ENCODE data around the gene RAD1.
"Not testable (repeated sequence)": the region's sequence is repeated elsewhere in the genome, so short reads cannot be mapped to it uniquely, and the experiment has no call there.

RAD1 gene, protein sequence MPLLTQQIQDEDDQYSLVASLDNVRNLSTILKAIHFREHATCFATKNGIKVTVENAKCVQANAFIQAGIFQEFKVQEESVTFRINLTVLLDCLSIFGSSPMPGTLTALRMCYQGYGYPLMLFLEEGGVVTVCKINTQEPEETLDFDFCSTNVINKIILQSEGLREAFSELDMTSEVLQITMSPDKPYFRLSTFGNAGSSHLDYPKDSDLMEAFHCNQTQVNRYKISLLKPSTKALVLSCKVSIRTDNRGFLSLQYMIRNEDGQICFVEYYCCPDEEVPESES

DNA sequence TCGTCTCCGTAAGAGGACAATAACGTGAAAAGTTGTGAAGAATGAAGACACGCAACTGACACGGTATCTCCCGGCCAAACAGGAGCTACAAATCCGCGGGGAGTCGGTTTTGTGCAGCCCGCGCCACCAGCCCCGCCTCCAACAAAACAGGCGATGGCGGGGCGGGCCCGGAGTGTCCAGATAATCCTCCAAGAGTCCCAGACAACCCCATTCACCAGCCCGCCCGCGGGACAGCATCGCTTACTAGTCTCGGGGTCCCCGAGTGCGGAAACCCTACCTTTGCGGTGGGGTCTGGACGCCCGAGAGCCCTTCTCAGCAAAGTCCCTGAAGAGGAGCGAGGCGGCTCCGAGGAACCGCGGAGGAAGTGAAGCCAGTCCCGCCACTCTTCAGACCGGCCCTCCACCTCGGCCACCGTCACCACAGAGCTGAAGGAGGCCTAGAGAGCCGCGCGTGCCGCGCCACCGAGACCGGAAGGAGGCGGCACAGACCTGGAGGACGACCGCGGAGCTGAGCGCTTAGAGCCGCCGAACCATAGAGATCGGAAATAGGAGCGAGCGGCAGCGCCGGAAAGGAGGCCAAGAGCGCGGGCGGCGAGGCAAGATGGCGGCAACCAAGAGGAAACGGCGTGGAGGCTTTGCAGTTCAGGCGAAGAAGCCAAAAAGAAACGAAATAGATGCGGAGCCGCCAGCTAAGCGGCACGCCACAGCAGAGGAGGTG is at the start of gene RAD1, which contains the start of gene BRIX1:
RAD1 (minus strand) TSS at position 366 of the 717 bp plus-strand sequence. CDS start 612 bp downstream, outside the sequence.
BRIX1 (plus strand) TSS at position 573 of the 717 bp plus-strand sequence; CDS start at position 601, 28 bp downstream.
- peak; percentile 99 for DNase-seq (ENCODE audit: low spot score)

DNA sequence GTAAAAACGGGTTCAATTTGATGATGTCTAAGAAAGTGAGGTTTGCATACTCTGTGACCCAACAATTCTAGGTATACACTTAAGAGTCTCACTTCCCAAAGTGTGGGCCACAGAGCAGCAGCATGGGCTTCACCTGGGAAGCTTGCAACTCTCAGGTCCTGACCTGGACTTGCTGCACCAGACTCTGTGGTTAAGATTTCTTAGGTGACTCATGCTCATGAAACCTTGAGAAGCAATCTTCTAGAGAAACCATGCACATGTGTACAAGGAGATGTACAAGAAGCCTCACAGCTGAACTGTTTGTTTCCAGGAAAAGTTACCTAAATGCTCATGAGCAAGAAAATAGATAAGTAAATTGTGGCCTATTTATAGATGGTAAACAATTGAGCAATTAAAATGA is 44.0 kb upstream of the RAD1 start:
- peak; percentile 53 for DNase-seq (ENCODE audit: low spot score)

DNA sequence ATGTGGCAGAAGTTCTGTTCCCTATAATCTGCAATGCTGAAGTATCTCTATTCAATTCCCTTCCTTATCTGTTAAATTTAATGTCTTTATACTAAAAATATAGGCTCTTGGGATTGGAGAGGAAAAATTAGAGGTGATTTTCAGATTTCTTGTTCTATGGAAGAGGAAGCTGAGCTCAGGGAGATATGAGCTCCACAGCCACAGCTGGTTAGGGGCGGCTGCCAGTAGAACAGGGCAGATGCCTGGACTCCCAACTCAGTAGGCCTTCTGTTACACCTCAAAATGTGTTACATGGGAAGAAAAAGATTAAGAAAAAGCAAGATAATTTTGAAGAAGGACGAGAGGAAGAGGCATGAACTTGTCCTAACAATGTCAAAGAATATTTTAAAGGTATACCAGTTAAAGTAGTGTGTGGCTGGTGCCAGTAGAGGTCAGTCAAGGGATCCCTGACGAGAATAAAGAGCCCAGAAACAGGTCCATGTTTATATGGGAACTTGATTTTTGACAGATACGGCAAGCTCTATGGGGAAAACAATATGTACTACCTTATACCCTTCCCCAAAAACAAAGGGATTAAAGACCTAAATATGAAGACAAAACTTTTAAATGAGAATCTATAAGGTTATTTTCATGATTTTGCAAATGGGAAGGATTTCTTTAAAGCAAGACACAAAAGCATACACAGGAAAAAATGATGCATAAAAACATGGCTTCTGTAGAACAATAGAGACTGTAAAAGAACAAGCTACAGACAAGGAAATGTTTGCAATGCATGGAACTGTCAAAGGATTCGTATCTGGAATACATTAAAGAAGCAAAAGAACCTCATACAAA is 42.8 kb upstream of the RAD1 start:
- peak; percentile 18 for DNase-seq (ENCODE audit: low spot score)

DNA sequence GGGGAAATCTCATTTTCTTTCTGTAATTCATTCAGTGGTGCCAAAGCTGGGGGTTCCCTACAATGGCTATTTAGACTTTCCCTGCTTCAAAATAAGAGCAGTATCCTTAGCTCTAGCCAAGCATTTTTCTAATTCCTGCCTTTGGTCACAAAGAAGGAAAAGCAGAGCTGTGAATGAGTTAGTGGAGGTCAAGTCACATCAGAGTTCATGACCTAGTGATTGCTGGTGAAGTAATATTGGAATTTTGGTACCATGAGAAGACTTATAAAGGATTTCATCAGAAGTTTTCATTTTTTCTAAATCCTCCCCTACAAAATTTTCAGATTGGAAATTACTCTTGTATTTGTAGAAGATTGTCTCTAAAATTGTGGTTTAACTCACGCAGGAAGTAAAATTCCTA is 42.0 kb upstream of the RAD1 start:
- DNase-seq (ENCODE audit: low spot score) = no peak

DNA sequence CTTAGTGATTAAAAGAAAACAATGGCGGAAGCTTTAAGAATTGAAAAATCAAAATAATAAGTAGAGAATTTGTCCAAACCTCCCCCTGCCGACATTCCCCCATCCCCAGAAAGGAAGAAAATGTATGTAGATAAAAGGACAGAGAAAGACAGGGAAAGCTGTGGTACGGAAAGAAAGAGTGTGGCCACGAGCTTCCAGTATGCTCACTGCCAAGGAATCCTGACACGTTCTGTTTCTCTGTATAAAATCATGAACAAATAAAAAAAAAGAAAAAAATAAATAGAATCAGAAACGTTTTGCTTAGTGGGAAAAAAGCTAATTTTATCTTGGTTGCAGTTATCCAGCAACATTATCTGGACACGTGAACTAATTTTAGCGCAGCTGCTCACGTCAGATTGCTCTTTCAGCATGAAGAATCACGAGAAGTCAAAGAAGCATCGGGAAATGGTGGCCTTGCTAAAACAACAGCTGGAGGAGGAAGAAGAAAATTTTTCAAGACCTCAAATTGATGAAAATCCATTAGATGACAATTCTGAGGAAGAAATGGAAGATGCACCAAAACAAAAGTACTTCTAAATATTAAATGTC is 29.2 kb upstream of the RAD1 start:
- DNase-seq (ENCODE audit: low spot score) = no peak

DNA sequence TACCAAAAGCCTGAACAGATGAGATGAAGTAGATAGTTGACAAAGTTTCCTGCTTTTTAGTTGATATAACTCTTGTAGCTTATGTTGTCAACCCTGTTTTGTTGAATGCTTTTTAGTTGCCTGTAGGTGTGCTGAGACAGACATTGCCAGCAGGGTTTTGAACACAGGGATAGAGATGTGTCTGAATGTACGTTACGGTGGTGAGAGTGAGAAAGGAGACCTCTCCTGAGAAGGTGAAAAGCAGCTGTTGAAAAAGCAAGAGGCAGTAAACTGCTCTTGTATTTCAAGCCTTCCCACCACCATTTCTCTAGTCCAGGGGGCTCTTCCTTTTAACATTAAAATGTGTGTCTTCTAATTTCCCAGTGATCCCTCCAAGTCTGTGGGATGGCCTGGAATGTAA is 28.7 kb upstream of the RAD1 start:
- no peak for DNase-seq (ENCODE audit: low spot score)

DNA sequence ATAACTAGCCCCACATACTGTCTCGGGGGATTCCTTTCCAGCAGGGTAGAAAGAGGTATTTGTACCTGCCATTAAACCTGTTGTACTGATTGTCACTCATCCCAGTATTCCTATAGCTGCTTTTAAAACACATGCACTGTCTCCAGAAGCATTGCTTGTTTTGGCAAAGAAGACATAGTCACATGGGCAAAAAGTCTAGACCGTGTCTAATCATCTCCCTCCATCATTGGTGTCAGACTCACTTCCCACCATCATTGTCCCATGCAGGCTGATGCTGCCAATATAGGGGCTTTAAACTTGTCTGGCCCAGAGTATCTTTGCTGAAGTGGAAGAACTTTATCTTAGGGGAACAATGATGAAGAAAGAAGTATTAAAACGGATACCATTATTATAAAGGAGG is 26.6 kb upstream of the RAD1 start:
- DNase-seq (ENCODE audit: low spot score) = no peak

DNA sequence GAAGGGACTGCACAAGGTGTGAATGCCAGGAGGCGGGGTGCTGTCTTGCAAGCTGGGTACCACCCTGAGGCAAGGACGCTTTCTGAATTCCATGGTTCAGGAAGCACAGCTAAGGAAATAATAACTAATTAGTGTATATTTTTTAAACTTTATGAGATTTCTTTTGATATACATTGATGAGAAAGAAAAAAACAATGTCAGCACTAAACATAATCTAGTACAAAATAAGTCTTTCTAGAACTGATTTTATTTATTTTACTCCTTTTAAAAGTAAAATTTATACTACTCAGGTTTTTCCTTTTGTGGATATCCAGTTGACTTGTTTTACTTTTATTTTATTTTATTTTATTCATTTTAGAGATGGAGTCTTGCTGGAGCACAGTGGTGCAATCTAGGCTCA is 17.6 kb upstream of the RAD1 start:
- DNase-seq (ENCODE audit: low spot score) = no peak

DNA sequence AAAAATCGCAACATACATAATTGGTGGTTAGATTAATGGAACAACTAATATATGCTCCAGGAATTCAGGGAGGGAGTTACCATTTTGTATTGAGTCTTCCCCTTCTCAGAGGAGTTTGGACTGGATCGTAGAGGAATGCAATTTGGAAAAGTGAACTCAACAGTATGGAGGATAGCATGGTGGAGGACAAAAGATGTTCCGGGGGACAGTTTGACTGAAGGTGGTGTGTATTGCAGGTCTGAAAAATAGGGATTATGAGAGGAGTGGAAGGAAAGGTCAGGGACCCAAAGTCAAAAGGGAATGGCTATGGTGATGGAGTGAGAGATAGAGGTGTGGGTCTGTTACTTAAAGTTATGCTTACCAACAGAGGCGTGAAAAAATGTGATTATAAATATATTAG is 15.6 kb upstream of the RAD1 start:
- DNase-seq (ENCODE audit: low spot score) = no peak

DNA sequence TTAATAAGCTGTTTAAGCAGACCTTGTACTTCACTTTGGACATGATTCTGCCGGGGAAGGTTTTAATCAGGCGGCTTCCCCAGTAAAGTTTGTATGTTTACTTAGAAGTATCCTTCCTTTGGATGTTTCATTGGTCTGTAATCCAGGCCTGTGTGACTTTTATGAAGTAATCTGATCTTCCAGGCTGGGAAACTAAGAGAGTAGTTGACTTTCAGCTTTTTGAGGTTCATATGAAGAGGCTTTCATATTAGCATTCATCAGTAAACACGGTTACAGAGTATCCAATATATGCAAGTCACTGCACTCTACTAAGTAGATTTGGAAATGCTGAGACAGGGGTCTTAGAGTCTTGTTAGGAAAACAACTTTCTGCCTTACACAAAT is 15.1 kb upstream of the RAD1 start:
- DNase-seq (ENCODE audit: low spot score) = peak; percentile 11

DNA sequence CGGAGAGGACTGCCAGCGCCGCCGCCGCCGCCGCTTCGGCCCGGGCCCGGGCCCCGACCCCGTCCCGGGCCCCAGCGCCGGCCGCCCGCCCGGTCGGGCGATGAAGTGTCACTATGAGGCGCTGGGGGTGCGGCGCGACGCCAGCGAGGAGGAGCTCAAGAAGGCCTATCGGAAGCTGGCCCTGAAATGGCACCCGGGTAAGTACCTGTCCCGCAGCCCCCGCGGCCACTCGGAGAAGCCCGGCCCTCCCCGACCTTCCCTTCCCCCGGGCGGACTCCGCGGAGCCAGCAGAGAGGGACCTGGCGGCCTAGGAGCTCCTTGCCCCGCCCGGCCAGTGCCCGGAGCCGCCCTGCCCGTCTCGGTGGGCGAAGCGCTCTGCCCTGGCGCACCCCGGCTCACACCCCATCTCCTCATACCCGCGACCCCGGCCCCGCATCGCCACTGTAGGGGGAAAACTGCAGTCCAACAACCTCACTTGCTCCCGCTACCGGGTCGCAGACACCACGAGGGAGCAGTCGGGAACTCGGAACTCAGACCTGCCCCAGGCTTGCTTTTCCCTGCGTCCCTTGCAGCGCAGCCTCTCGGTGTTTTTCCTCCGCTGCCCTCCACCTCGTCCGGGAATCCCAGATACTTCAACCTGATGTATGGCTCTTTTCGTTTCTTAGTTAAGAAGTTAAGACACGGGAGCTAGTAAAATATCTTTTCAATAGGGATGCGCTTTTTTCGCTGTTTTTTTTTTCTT is 14.6 kb upstream of the RAD1 start:
- DNase-seq (ENCODE audit: low spot score) = peak; percentile 91

DNA sequence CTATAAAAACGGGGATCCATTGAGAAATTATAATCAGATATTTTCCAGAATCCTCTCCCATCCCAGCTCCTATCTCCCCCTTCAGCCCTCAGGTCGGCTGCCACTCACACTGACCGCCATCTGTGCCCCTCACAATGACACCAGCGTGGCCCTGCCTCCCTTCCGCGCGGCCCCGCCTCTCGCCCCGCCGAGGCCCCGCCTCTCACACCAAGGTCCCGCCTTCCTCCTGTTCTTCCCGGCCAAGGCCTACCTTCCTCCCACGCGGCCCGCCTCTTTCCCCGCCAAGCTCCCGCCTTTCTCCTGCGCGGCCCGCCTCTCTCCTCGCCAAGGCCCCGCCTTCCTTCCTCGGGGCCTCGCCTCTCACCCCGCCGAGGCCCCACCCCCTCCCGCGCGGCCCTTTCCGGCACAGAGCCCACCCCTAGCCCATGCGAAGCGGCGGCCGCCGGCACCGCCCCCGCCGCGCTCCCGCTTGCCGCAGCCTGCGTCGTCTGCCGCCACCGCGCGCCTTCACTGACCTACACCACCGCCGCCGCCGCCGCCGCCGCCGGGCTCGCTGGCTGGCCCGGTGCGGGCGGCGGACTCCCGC is 13.9 kb upstream of the RAD1 start, which contains the start of gene DNAJC21:
DNAJC21 (plus strand) TSS at position 426 of the 586 bp plus-strand sequence. CDS start 261 bp downstream, outside the sequence.
- DNase-seq (ENCODE audit: low spot score) = peak; percentile 100

DNA sequence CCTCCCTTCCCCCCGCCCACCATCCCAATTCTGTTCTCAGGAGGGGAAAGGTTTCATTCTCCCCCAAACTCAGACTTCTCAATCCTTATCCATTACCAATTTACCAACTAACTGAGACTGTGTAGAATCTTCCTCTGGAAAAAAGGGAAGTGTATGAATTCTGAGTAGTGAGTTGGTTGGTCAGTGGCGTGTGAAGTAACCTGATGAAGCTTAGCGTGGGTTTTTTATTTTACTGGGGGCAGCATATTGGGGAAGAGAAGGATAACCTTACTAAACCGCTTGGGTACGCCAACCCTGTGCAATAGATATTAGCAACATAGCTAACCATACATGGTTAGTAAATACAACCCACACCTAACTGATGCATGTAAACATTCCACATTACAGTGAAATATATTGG is 13.0 kb upstream of the RAD1 start:
- DNase-seq (ENCODE audit: low spot score) = no peak

DNA sequence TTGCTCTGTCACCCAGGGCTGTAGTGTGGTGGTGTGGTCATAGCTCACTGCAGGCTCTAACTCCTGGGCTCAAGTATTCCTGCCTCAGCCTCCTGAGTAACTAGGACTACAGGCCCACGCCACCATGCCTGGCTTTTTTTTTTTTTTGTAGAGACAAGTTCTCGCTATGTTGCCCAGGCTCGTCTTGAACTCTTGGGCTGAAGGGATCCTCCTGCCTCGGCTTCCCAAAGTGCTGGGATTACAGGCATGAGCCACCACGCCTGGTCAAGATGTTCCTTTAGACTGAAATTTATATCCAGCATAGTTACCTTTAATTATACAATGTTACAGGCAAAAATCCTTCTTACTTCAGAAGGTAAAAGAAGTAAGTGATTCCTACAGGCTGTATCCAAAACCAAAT is 12.5 kb upstream of the RAD1 start:
- no peak for DNase-seq (ENCODE audit: low spot score)

DNA sequence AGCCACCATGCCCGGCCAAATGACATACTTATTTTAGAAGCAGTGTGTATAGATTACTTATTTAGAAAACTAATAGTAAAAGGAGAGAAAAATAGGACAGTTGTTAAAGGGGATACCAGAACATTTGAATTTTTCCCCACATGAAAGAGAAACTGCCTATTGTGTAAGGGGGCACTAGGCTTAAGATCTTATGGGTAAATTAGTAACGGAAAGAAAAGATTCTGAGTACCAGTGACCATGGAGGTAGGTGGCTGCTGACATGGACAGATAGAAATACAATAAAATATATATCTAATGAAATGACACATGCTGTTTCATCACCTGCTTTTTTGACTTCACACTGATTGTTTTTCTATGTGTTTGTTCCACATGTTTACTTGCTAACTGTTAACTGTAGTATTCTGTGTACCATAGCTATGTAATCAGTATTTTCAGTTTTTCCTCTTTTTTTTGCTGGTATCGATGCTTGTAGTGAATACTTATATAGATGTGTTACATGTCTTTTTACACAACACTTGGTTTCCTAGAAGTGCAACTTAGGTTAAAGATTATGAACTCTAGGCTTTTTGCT is 11.1 kb upstream of the RAD1 start:
- no peak for DNase-seq (ENCODE audit: low spot score)

DNA sequence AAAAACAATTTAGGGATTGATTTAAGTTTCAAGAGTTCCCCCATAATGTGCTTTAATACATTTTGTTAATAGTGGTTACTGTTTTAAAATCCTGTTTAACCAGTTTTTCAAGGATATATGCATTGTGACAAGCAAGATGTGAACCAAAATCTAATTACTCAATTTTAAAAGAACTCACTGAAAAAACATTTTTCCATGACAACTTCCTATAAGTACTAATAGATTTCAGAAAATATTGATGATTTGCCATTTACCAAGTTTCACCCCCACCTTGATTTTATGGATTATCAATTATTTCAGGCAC is 9.1 kb upstream of the RAD1 start:
- DNase-seq (ENCODE audit: low spot score) = no peak

DNA sequence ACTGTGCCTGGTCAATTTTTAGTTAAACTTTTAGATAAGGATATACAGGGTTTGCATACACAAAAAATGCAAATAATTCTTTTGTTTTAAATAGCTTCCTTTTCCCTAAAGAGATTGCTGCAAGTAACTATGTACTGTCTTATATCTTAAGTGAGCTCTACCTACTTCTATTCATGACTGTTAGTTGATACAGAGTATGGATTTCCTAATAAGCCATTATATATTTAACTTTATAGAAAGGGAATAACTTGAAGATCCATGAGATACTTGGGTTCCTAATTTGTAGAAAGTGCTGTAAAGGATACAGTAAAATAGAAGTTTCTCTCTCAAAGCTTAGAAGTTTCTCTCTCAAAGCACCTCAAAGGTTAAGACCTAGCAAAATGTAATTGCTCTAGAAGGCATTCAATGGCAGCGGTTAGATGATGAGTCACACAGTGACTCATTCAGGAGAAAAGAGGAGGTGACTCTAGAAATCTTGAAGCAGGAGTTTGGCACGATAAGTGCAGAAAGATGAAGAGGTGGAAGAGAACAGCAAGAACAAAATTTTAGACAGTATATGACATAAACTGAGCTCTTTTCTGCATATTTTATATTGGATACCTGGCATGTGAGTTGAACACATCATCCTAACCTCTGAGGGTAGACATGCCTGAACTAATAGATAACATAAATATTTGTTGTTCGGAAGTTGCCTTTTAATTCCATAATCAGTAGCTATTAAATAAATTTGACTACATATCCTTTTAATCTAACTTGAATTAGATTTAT is 8.6 kb upstream of the RAD1 start:
- DNase-seq (ENCODE audit: low spot score) = peak; percentile 82

DNA sequence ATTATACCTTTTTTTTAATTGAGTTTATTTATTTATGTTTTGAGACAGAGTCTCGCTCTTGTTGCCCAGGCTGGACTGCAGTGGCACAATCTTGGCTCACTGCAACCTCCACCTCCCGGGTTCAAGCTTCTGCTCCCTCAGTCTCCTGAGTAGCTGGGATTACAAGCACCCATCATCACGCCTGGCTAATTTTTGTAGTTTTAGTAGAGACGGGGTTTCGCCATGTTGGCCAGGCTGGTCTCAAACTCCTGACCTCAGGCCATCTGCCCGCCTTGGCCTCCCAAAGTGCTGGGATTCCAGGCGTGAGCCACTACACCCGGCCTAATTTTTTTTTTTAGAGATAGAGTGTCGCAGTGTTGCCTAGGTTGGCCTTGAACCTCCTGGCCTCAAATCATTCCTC is 8.0 kb upstream of the RAD1 start:
- not testable (repeated sequence) for DNase-seq (ENCODE audit: low spot score)

DNA sequence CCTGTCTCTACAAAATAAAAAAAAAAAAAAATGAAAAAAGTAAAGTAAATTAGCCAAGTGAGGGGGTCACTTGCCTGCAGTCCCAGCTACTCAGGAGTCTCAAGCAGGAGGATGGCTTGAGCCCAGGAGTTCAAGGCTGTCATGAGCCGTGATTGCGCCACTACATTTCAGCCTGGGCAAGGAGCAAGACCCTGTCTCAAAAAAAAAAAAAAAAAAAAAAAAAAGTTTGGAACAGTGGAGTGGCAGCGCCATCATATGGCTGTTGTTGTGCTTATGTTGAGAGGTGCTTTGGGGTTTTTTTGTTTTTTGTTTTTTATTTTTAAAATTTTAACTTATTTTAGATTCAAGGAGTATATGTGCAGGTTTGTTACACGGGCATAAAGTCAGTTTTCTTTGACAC is 3.8 kb upstream of the RAD1 start:
- no peak for DNase-seq (ENCODE audit: low spot score)

DNA sequence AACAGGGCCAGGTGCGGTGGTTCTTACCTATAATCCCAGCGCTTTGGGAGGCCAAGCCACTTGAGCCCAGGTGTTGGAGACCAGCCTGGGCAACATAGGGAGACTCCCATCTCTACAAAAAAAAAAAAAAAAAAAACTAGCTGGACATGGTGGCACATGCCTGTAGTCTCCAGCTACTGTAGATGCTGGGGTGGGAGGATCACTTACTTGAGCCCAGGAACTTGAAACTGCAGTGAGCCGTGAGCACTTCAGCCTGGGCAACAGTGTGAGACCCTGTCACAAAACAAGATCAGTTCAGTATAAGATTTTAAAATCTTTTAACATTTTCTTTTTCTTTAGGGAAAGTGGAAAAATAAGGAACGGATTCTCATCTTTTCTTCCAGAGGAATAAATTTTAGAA is 2.7 kb upstream of the RAD1 start:
- no peak for DNase-seq (ENCODE audit: low spot score)

All from LoVo (cell line).